ENCODE data around the gene C1QTNF1. TPM values are rescaled to one million over a fixed set of nuclear protein-coding genes. Genes with fewer than 3 reads are reported as not detected.
A peak's percentile ranks its signal among the peaks of the same experiment; 100 is the strongest.

Gene C1QTNF1
- total and polyA plus RNA-seq, 2 donors (not counting 1 experiment from before 2014, with no cell fraction given), result not detected

DNA sequence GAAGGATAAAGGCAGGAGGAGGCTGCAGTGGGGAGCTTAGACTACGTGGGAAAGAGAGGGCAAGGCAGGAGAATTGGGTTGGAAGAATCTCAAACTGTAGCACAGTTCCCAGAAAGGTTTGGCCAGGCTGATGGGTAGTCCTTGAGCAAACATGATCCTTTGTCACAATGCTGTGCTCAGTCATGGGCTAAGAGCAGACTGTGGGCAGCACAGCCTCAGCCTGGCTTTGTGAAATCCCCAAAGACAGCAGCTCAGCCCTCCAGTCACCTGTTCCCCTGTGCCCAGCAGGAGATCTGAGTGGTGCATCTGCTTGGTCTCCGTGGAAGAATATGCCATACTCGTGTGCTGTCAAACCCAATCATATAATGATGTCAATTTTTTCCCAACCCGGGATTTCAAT lies 40.1 kb downstream of the C1QTNF1 start:
- Histone ChIP-seq H3K9ac (ENCODE audit: low read length) (no peak overlapping the region), H3K27me3 (replicated peaks in 1 of 4; ENCODE audit: control extremely low read depth in 1 of 4, control insufficient read depth in 3 of 4, insufficient read depth in 4 of 4, low read length in 3 of 4) (no peaks in the 10 kb centered on the region), H3K27ac (ENCODE audit: low read length in 2 of 2) (no peak overlapping the region), H3K9me3 (ENCODE audit: control extremely low read depth in 1 of 3, control insufficient read depth in 2 of 3, insufficient read depth in 1 of 3, low read length in 2 of 3) (no peaks in the 10 kb centered on the region), H3K79me2 (ENCODE audit: control insufficient read depth, insufficient read depth, low read length) (no peaks in the 10 kb centered on the region), H3K4me3 (ENCODE audit: control extremely low read depth in 1 of 5, extremely low read depth in 1 of 5, insufficient read depth in 1 of 5, low read depth in 2 of 5, low read length in 4 of 5) (no peak overlapping the region), H2AFZ (ENCODE audit: insufficient read depth, low read depth, low read length, poor library complexity, severe bottlenecking) (no peak overlapping the region), H3K4me2 (replicated peaks; ENCODE audit: low read depth, low read length, poor library complexity, severe bottlenecking) (no peak overlapping the region), H3K4me1 (ENCODE audit: control insufficient read depth in 2 of 2, insufficient read depth in 2 of 2, low read length in 2 of 2) (no peaks in the 10 kb centered on the region), H3K36me3 (replicated peaks in 1 of 2; ENCODE audit: control extremely low read depth in 1 of 2, control insufficient read depth in 1 of 2, extremely low read depth in 1 of 2, insufficient read depth in 2 of 2, low read length in 1 of 2) (no peaks in the 10 kb centered on the region), H4K20me1 (ENCODE audit: control insufficient read depth, insufficient read depth, low read length, poor library complexity, severe bottlenecking) (no peaks in the 10 kb centered on the region)
- H3K4me3 Mint-ChIP-seq, result no peak overlapping the region
- no peak overlapping the region for H3K27ac Mint-ChIP-seq
- DNase-seq (no peak), ATAC-seq (ENCODE audit: low read depth) (no peak)
- ChIA-PET CTCF (interaction anchor here (1.8 to 3.5 kb wide), 3 partner anchors 10 to 329 kb away, joined by 5 to 21 read pairs (median 8); partner anchors contain the start of gene ENGASE), POLR2A (no interaction called here)
- TF ChIP-seq, protein P1, sequence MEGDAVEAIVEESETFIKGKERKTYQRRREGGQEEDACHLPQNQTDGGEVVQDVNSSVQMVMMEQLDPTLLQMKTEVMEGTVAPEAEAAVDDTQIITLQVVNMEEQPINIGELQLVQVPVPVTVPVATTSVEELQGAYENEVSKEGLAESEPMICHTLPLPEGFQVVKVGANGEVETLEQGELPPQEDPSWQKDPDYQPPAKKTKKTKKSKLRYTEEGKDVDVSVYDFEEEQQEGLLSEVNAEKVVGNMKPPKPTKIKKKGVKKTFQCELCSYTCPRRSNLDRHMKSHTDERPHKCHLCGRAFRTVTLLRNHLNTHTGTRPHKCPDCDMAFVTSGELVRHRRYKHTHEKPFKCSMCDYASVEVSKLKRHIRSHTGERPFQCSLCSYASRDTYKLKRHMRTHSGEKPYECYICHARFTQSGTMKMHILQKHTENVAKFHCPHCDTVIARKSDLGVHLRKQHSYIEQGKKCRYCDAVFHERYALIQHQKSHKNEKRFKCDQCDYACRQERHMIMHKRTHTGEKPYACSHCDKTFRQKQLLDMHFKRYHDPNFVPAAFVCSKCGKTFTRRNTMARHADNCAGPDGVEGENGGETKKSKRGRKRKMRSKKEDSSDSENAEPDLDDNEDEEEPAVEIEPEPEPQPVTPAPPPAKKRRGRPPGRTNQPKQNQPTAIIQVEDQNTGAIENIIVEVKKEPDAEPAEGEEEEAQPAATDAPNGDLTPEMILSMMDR (IDR thresholded peaks at IDR 0.05), result no peak
- TF ChIP-seq EZH2 (IDR thresholded peaks at IDR 0.05; ENCODE audit: borderline replicate concordance, insufficient read depth, low read depth, low read length, poor library complexity, severe bottlenecking), result no peak
- H3K4me1 Mint-ChIP-seq, result peaks cover 3% of the 10 kb centered on the region
- H3K9me3 Mint-ChIP-seq (ENCODE audit: insufficient read depth), result no peaks in the 10 kb centered on the region
- peaks cover 15% of the 10 kb centered on the region for H3K27me3 Mint-ChIP-seq
- intact Hi-C loops (cut with micrococcal nuclease), result no loop called here
- WGBS (ENCODE audit: insufficient coverage), result 68% methylated on average over 4 of the region's 4 CpGs

DNA sequence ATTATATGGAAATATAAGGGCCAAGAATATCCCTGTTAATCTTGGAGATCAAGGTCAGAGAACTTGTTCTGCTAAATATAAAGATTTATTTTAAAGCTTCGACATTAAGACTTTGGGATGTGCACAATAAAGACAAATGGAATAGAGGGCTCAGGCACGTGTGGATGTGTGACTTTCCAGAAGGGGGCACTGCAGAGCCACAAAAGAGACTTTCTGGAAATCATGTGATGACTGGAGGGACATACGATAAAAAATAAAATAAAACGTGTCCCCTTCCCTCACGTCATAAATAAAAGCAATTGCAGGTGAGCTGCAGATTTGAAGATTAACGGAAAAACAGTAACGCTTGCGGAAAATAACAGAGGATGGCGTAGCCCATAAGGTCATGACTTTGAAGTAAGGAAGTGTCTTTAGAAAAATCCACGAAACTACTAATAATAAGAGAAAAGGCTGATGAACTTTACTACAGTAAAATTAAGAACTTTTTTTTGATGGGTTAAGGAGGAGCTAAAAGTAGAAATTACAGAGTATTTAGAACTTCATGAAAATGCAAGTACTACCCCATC lies 41.2 kb downstream of the C1QTNF1 start:
- POLR2A ChIA-PET, result no interaction called here
- H3K27me3 ChIP-seq (replicated peaks in 1 of 4; ENCODE audit: control extremely low read depth in 1 of 4, control insufficient read depth in 3 of 4, insufficient read depth in 4 of 4, low read length in 3 of 4), result no peaks in the 10 kb centered on the region
- no peaks in the 10 kb centered on the region for H3K9me3 ChIP-seq (ENCODE audit: control extremely low read depth in 1 of 3, control insufficient read depth in 2 of 3, insufficient read depth in 1 of 3, low read length in 2 of 3)
- CTCF ChIA-PET, result interaction anchor here (0.7 to 3.7 kb wide), 9 partner anchors 9 to 328 kb away, joined by 3 to 21 read pairs (median 4); partner anchors contain the start of gene ENGASE
- H3K4me1 ChIP-seq (ENCODE audit: control insufficient read depth in 2 of 2, insufficient read depth in 2 of 2, low read length in 2 of 2), result no peaks in the 10 kb centered on the region
- TF ChIP-seq, protein P1 (IDR thresholded peaks at IDR 0.05), result peak; percentile 56
- TF ChIP-seq EZH2 (IDR thresholded peaks at IDR 0.05; ENCODE audit: borderline replicate concordance, insufficient read depth, low read depth, low read length, poor library complexity, severe bottlenecking), result no peak
- H4K20me1 ChIP-seq (ENCODE audit: control insufficient read depth, insufficient read depth, low read length, poor library complexity, severe bottlenecking), result no peaks in the 10 kb centered on the region
- DNase-seq (peak; percentile 50), ATAC-seq (ENCODE audit: low read depth) (no peak)
- H3K27me3 Mint-ChIP-seq, result peaks cover 12% of the 10 kb centered on the region
- no peak overlapping the region for H3K27ac Mint-ChIP-seq
- H3K4me1 Mint-ChIP-seq, result peaks cover 3% of the 10 kb centered on the region
- H3K4me3 Mint-ChIP-seq, result no peak overlapping the region
- H3K9me3 Mint-ChIP-seq (ENCODE audit: insufficient read depth), result no peaks in the 10 kb centered on the region
- no peak overlapping the region for H3K27ac ChIP-seq (ENCODE audit: low read length in 2 of 2)
- intact Hi-C loops (cut with micrococcal nuclease), result no loop called here
- H3K36me3 ChIP-seq (replicated peaks in 1 of 2; ENCODE audit: control extremely low read depth in 1 of 2, control insufficient read depth in 1 of 2, extremely low read depth in 1 of 2, insufficient read depth in 2 of 2, low read length in 1 of 2), result no peaks in the 10 kb centered on the region
- H3K9ac ChIP-seq (ENCODE audit: low read length), result no peak overlapping the region
- no peak overlapping the region for H3K4me2 ChIP-seq (replicated peaks; ENCODE audit: low read depth, low read length, poor library complexity, severe bottlenecking)
- 43% methylated on average over 1 of the region's 10 CpGs for WGBS (ENCODE audit: insufficient coverage)
- H3K79me2 ChIP-seq (ENCODE audit: control insufficient read depth, insufficient read depth, low read length), result no peaks in the 10 kb centered on the region
- H3K4me3 ChIP-seq (ENCODE audit: control extremely low read depth in 1 of 5, extremely low read depth in 1 of 5, insufficient read depth in 1 of 5, low read depth in 2 of 5, low read length in 4 of 5), result no peak overlapping the region
- no peak overlapping the region for H2AFZ ChIP-seq (ENCODE audit: insufficient read depth, low read depth, low read length, poor library complexity, severe bottlenecking)

Measured in B cell (primary cell).